IPS DF 6.9 (cell line): ENCODE data around the gene MKRN3.
"Not testable (repeated sequence)": the region's sequence is repeated elsewhere in the genome, so short reads cannot be mapped to it uniquely, and the experiment has no call there.

Experiments used
- DNase-seq: peaks from one replicate; pipeline ENCODE4 v3.0.0-alpha.2; 2013; ENCODE audit warnings: low read depth, low spot score
- H3K27ac ChIP-seq: one replicate; pipeline ENCODE4 v1.5.1; 2013; ENCODE audit warnings: low read length, control low read depth
- H3K27me3 ChIP-seq: 2 replicates; pipeline ENCODE4 v1.6.1; 2013; ENCODE audit warnings: mild to moderate bottlenecking, low read length; ENCODE audit not compliant: control insufficient read depth, insufficient read depth
- H3K36me3 ChIP-seq: 2 replicates; pipeline ENCODE4 v1.6.1; 2013; ENCODE audit warnings: low read length; ENCODE audit not compliant: control insufficient read depth, insufficient read depth
- H3K4me1 ChIP-seq: 2 replicates; pipeline ENCODE4 v1.6.1; 2013; ENCODE audit warnings: low read length; ENCODE audit not compliant: control insufficient read depth, insufficient read depth
- H3K4me3 ChIP-seq: 2 replicates; pipeline ENCODE4 v1.5.1; 2013; ENCODE audit warnings: mild to moderate bottlenecking, low read length
- H3K9me3 ChIP-seq: 2 replicates; pipeline ENCODE4 v1.6.1; 2013; ENCODE audit warnings: low read length, inconsistent platforms; ENCODE audit not compliant: control insufficient read depth, insufficient read depth
- WGBS: extraction: QIAGEN DNeasy Blood & Tissue Kit; methylation state at CpG from one replicate; pipeline ENCODE4 v1.1.7; 2013; ENCODE audit warnings: mixed read lengths, missing lambda C conversion rate; ENCODE audit not compliant: insufficient read length, insufficient coverage; 5-methylcytosine and 5-hydroxymethylcytosine counted together

MKRN3 gene

GRCh38 chr15:23578521-23579150, 13.2 kb downstream of the MKRN3 start:
- no CpG with 5 or more reads among the region's 4 CpGs for WGBS
- H3K36me3 ChIP-seq = no peaks in the 10 kb centered on the region

GRCh38 chr15:23588268-23588667, 22.8 kb downstream of the MKRN3 start:
- no peaks in the 10 kb centered on the region for H3K4me1 ChIP-seq
- no peaks in the 10 kb centered on the region for H3K27me3 ChIP-seq
- H3K27ac ChIP-seq = no peak overlapping the region
- no peaks in the 10 kb centered on the region; the same call in none of the 2 replicates for H3K9me3 ChIP-seq
- H3K4me3 ChIP-seq = no peak overlapping the region
- no peaks in the 10 kb centered on the region for H3K36me3 ChIP-seq
- no CpG with 5 or more reads among the region's 2 CpGs for WGBS
- no peak for DNase-seq

More at GRCh38 chr15:23578521-23579150, 13.2 kb downstream of the MKRN3 start:
- Histone ChIP-seq H3K27ac (no peak overlapping the region), H3K4me3 (no peak overlapping the region), H3K27me3 (no peaks in the 10 kb centered on the region), H3K9me3 (no peaks in the 10 kb centered on the region), H3K4me1 (no peaks in the 10 kb centered on the region)
- no peak for DNase-seq

GRCh38 chr15:23589012-23589411, 23.5 kb downstream of the MKRN3 start:
- DNase-seq = no peak
- no peak overlapping the region for H3K27ac ChIP-seq

GRCh38 chr15:23594252-23594770, 28.8 kb downstream of the MKRN3 start:
- 60% methylated on average over 1 of the region's 7 CpGs for WGBS
- DNase-seq = no peak
- Histone ChIP-seq H3K36me3 (no peaks in the 10 kb centered on the region), H3K27me3 (no peaks in the 10 kb centered on the region), H3K27ac (no peak overlapping the region), H3K9me3 (no peaks in the 10 kb centered on the region; the same call in none of the 2 replicates), H3K4me3 (no peak overlapping the region), H3K4me1 (no peaks in the 10 kb centered on the region)

More at GRCh38 chr15:23589012-23589411, 23.5 kb downstream of the MKRN3 start:
- whole genome bisulfite sequencing = no CpG with 5 or more reads among the region's 3 CpGs
- Histone ChIP-seq H3K4me3 (no peak overlapping the region), H3K27me3 (no peaks in the 10 kb centered on the region), H3K36me3 (no peaks in the 10 kb centered on the region), H3K4me1 (no peaks in the 10 kb centered on the region), H3K9me3 (no peaks in the 10 kb centered on the region; the same call in none of the 2 replicates)

- no peak overlapping the region for H3K27ac ChIP-seq
Observed at GRCh38 chr15:23595368-23595767, 29.9 kb downstream of the MKRN3 start.

GRCh38 chr15:23596736-23597135, 31.3 kb downstream of the MKRN3 start:
- H3K27ac ChIP-seq = no peak overlapping the region
- H3K36me3 ChIP-seq = no peaks in the 10 kb centered on the region
- no peak overlapping the region for H3K4me3 ChIP-seq
- no peaks in the 10 kb centered on the region for H3K27me3 ChIP-seq
- WGBS = no CpG with 5 or more reads among the region's 5 CpGs
- H3K9me3 ChIP-seq = no peaks in the 10 kb centered on the region; the same call in 1 of the 2 replicates
- no peaks in the 10 kb centered on the region for H3K4me1 ChIP-seq
- no peak for DNase-seq

More at GRCh38 chr15:23595368-23595767, 29.9 kb downstream of the MKRN3 start:
- Histone ChIP-seq H3K4me1 (no peaks in the 10 kb centered on the region), H3K9me3 (no peaks in the 10 kb centered on the region; the same call in 1 of the 2 replicates), H3K27me3 (no peaks in the 10 kb centered on the region), H3K36me3 (no peaks in the 10 kb centered on the region), H3K4me3 (no peak overlapping the region)
- no peak for DNase-seq
- WGBS = no CpG with 5 or more reads among the region's 2 CpGs

- H3K9me3 ChIP-seq, H3K27ac ChIP-seq, H3K27me3 ChIP-seq, H3K4me1 ChIP-seq, DNase-seq, H3K4me3 ChIP-seq, H3K36me3 ChIP-seq: not testable (repeated sequence)
- WGBS = no CpG with 5 or more reads among the region's 14 CpGs
Observed at GRCh38 chr15:23597278-23597677, 31.8 kb downstream of the MKRN3 start.

GRCh38 chr15:23599053-23599452, 33.6 kb downstream of the MKRN3 start:
- WGBS = no CpG with 5 or more reads among the region's 1 CpG
- no peak for DNase-seq
- H3K27ac ChIP-seq = no peak overlapping the region

GRCh38 chr15:23602124-23602523, 36.6 kb downstream of the MKRN3 start:
- WGBS = no CpG with 5 or more reads among the region's 6 CpGs
- no peak for DNase-seq
- no peaks in the 10 kb centered on the region; the same call in 1 of the 2 replicates for H3K9me3 ChIP-seq

More at GRCh38 chr15:23599053-23599452, 33.6 kb downstream of the MKRN3 start:
- H3K27me3 ChIP-seq = no peaks in the 10 kb centered on the region
- H3K36me3 ChIP-seq = no peaks in the 10 kb centered on the region
- no peak overlapping the region for H3K4me3 ChIP-seq
- H3K9me3 ChIP-seq = no peaks in the 10 kb centered on the region; the same call in 1 of the 2 replicates
- H3K4me1 ChIP-seq = no peaks in the 10 kb centered on the region

GRCh38 chr15:23606226-23606625, 40.8 kb downstream of the MKRN3 start:
- no peak overlapping the region for H3K4me3 ChIP-seq
- H3K27ac ChIP-seq = no peak overlapping the region
- DNase-seq = no peak
- H3K27me3 ChIP-seq = no peaks in the 10 kb centered on the region
- H3K9me3 ChIP-seq = peaks cover 1% of the 10 kb centered on the region; the same call in 1 of the 2 replicates
- H3K4me1 ChIP-seq = no peaks in the 10 kb centered on the region
- no peaks in the 10 kb centered on the region for H3K36me3 ChIP-seq
- WGBS = no CpG with 5 or more reads among the region's 2 CpGs

More at GRCh38 chr15:23602124-23602523, 36.6 kb downstream of the MKRN3 start:
- no peaks in the 10 kb centered on the region for H3K27me3 ChIP-seq
- no peaks in the 10 kb centered on the region for H3K36me3 ChIP-seq
- H3K27ac ChIP-seq = no peak overlapping the region
- H3K4me1 ChIP-seq = no peaks in the 10 kb centered on the region
- H3K4me3 ChIP-seq = no peak overlapping the region
